ENCODE results near the gene MBNL3.
"Not testable (repeated sequence)": the region's sequence is repeated elsewhere in the genome, so short reads cannot be mapped to it uniquely, and the experiment has no call there.

Gene MBNL3

DNA sequence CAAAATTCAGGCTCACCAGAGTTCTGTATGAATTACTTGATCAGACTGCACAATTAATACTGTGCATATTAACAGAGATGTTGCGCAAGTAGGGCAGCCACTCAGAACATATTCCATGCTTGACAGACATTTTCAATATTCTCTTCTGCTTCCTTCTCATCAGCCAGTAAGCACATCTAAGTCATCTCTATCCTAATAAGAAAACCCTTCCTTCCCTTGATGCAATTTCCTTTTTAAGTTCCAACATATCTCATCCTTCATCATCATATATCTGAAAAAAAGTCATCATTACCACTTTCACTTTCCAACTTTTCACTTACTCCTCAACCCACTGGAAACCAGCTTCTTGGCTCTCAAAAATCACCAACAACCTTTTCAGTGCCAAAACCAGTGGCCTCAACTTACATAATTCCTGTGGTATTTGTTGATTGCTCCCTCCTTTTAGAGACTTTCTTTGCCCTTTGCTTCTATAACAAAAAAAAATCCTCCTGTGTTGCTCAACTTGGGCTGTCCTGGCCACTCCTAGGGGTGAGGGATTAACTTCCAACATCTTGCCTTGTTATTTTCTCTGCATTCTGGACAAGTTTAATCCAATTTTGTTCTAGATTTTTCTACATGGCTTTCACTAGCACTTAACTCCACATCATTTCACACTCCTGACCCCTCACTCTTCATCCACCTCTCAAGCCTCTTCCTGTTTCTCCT lies 14.1 kb downstream of the MBNL3 start:
- no peak for DNase-seq (ENCODE audit: low read depth)

DNA sequence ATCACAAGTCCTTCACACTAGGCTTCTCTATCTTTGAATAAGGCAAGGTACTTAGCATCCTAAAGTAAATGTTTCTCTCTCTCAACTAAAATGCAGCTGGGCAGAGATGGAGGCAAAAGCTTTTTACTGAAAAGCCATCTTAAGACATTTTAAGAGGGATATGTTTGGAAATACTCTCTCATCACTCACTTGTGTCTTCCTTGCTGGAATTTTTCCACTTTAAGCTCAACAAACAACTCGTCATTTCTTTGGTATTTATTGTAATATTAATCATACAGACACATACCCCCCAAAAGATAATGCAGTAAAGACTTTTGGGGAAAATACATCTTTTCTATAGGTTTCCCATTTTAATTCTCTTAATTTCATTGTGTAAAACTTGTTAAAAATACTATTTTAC lies 16.4 kb downstream of the MBNL3 start:
- DNase-seq (ENCODE audit: low read depth) = no peak

DNA sequence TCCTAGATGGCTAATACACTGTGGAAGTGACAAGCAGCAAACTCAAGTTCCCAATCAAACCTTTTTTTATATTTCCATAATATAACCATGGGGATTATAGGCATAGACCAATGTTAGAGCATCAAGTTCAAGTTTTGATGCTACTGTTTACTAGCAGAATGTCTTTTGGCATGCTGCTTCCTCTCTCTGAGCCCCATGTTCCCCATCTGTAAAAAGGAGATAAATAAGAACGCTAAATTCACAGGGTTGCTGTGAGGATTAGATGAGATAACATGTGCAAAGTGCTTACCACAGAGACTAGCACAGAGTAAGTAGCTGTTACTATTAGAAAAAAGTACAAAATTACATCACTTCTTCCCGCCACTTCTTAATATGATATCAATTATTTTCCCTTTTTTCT lies 18.0 kb downstream of the MBNL3 start:
- no peak for DNase-seq (ENCODE audit: low read depth)

DNA sequence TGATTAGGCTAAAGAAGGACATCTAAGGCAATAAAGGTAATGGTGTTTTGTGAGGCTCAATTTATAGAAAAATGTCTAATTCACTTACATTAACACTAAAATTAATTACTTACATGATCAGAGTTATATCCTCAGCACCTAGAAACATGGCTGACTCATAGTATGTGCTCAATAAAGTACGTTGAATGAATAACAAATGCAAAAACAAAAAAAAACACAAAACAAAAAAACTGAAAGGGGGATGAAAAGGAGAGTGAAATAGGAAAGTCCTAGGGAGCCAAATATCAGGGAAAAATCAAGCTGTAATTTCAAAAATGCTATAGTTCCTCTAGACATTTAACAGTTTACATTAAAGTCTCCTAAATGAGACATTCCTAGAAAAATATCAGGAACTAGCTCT lies 18.7 kb downstream of the MBNL3 start:
- DNase-seq (ENCODE audit: low read depth) = no peak

DNA sequence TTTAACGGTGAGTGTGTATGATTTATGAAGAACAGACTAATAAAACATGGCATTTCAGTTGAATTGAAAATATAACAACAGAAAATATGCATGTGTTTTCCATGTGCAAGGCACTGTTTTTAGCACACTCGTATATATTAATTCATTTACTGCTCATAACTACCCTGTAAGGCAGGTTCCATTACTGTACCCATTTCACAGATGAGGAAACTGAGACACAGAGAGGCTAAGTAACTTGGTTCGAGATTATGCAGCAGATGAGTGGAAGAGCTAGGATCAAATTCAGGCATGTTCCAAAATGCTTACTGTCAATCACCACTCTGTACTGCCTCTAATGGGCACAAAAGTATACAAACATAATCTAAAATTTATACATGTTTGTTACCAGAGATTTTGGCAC lies 20.4 kb downstream of the MBNL3 start:
- no peak for DNase-seq (ENCODE audit: low read depth)

DNA sequence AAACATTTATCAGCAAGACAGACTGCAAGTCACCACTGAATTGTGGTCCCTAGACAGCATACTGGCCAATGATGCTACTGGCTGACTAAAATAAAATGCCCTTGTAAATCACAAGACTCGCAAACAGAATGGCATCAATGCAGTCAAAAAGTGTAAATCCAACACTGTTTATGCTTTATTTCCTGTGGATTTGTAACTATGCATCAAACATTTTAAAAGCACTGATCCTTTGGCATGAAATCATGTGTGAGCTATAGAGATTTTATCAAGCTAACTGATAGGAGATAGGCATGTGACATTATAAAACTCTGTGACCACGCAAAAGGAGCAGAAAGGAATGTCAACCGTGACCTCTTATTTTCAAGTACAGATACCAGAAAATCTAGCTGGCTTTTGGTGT lies 20.8 kb downstream of the MBNL3 start:
- DNase-seq (ENCODE audit: low read depth) = no peak

DNA sequence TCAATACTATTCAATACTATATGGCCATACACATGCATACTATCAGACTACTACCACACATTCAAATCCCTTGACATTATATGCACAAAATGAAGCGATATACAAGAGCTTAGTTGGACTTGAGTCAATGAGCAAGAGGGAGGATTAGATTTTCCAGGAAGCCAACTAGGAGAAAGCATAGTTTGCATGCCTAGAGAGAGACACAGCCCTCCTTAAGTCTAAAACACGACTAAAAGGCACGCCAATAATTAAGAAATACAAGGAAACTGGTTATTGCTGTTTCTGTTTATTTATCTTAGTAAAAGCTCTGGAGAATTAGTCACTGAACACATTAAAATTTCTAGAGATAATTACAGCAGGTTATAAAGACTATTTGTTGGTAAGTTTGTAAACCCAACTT lies 21.8 kb downstream of the MBNL3 start:
- DNase-seq (ENCODE audit: low read depth) = peak; percentile 32

DNA sequence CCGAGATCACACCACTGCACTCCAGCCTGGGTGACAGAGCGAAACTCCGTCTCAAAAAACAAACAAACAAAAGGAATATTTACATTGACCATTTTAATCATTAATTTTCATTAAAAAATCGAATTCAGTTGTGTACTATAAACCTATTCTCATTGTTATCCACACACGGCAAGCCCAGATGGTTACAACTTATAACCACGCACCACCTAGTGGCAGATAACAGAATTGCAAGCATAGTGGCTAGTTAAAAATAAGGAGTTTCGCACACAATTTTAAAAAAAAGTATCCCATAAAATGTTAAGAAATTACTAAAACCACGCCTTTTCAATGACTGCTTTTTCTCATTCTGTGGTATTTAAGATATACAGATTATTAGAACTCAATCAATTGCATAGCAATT lies 25.4 kb downstream of the MBNL3 start:
- peak; percentile 8 for DNase-seq (ENCODE audit: low read depth)

DNA sequence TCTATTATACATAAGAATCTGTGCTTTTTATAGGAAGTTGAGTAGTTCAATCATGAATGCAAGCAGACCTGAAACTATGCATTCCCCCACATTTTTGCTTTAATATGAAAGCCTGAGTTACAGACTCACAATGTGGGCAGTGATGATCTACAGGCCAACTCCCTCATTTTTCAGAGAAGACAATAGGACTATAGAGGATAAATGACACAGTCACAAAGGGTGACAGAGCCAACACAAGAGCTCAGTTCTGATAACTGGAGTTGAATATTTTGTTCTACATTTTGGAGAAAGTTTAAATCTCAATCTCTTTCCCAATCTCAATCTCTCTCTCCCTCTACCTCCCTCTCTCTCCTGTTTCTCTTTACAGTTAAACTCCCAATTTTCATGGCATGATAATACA lies 27.0 kb downstream of the MBNL3 start:
- no peak for DNase-seq (ENCODE audit: low read depth)

DNA sequence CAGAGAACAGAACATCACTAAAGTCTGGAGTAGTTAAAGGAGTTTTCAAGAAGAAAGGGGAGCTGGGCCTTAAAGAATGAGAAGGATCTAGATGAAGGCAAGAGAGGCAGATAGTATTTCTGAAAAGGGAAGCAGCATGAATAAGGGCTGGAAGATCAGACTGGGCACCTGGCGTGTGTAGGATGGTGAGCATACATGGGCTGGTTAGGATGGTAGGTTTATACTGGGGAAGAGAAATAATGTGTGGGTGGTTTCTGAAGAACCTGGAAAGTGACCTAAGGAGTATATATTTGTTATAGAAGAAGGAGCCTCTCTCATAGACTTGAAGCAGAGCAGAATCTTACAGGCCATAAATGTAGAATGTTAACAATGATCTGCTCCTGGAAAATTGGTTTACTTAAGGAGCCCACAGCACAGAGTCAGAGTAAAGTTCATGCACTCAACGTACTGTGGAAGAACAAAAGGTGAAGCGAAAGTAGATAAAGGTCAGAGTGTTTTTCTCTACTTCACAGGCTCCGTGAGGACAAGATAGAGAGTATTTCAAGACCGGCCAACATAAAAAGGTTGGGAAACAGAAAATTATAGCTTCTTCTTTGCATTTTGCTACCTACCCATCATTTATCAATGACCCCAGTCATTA lies 35.8 kb downstream of the MBNL3 start:
- DNase-seq (ENCODE audit: low read depth) = no peak

DNA sequence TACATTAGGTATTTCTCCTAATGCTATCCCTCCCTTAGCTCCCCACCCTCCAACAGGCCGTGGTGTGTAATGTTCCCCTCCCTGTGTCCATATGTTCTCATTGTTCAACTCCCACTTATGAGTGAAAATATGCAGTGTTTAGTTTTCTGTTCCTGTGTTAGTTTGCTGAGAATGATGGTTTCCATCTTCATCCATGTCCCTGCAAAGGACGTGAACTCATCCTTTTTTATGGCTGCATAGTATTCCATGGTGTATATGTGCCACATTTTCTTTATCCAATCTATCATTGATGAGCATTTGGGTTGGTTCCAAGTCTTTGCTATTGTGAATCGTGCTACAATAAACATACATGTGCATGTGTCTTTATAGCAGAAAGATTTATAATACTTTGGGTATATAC lies 42.9 kb downstream of the MBNL3 start:
- DNase-seq (ENCODE audit: low read depth) = not testable (repeated sequence)

DNA sequence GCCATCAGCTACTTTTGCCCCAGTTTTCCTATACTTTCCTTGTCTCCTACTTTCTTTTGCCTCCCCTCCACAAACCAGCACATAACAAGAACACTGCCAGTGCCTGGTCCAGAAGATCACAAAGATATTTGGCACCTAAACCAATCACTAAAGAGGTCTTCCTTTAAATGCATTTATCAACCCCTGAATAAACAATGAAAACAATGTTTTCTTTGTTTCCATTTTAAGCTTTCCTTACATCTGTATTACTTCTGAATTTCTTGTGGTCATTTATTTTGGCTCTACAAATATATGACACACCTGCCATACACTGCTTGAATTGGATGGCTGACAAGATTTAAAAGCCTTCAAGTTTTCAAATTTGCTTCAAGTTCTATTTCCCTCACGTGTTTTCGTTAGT lies 43.9 kb downstream of the MBNL3 start:
- no peak for DNase-seq (ENCODE audit: low read depth)

DNA sequence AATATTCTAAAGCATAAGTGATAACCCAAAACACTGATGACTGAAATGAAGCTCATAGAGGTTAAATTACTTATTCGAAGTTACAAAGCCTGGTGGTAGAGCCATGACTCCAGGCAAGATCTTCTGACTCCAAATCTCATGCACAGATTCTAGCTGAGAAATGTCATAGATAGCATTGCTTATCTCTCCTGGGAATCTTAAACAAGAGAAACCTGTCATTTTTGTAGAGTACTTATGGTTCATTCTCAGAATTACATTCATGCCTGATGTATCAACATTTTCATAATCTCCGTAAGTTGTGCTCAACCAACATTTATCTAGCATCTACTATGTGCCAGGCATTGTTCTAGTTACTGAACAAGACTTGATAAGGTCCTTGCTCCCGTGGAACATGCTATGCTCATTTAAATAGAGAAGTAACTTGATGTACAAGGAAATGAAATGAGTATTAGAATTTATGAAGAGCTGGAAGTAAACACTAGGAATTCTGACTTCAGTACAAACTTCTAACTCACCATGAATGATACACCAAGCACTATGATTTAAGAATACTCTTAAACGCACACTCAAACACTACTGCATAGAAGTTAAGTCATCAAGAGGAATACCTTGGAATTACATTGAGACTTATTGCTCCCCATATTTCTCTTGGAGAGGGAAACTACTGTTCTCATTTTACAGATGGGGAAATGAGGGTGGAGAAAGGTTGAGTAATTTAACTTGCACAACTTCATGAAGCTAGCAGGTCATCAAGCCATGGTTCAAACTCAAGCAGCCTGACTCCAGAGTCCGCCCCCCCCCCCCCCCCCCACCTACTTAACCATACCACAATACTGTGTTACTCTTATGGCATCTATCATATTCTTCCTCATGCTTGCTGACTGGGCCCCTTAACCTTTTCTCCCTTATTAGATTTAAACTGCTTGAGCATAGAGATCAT lies 45.4 kb downstream of the MBNL3 start:
- DNase-seq (ENCODE audit: low read depth) = no peak

DNA sequence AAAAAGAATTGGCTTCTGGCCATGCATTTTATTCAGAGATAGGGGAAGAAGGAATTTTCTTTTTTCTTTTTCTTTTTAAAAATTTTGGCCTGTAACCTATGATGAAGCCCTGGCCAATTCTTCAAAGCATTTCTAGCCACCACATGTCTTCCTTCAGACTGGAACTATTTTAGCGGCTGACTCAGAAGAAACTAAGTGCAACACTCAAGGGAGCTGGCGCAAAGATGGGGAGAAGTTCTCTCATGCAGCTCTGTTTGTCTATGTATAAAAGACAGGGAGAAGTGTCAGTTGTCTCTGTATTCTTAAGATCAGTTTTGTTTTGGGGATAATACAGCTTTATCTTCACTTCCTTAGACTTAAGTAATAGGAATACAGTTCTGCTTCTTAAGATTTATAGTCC lies 46.1 kb downstream of the MBNL3 start:
- no peak for DNase-seq (ENCODE audit: low read depth)

DNA sequence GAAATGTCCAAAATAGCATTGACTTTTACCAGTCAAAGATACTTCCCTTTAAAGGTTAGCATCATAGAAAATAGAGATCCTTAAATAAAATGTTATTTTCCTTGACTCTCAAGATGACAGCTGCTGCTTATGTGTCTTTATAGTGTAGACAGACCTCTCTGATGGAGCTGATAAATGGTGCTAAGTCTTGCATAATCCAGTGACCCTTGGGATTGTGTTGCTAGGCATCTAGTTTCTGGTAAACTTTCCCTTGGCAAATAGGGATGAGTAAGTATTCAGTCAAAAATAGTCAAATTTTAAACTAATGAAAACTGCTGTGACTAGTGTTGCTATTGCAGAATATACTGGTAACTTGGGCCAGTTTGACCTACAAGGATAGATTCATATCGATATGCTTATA lies 53.6 kb downstream of the MBNL3 start:
- DNase-seq (ENCODE audit: low read depth) = peak; percentile 0

DNA sequence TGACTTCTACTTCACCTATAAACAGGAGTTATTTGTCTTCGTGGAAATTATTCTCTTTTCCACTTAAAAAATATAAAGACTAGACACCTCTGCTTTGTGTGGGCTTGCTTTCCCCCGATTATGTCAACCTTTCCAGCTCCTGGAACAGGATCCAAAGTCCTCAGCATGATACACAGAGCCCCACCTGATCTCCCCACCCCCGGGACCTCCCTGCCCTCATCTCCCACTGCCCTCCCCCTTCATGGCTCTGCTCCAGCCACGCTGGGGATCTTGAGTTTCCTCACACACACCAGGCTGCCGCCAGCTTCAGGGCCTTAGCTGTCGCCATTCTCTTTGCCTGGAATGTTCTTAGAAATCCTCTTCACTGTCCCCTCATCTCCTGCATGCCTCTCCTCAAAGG lies 55.3 kb downstream of the MBNL3 start:
- no peak for DNase-seq (ENCODE audit: low read depth)

DNA sequence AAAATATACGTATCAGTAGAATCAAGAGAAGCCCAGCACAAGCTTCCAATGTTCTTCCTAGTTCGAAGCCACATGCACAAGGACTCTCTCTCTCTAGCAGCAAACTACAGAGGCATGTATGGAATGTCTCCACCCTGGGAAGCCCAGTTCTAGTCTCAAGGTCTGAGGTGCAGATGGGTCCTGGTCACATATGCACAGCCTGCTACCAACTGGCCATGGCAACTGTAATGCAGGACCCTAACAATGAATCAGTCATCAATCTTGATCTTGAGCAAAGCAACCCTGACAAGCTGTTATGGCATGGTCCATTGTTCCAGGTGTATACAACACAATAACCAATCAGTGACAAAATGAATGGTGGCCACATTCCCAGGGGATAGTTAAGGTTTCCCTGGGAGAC lies 55.8 kb downstream of the MBNL3 start:
- DNase-seq (ENCODE audit: low read depth) = peak; percentile 0

DNA sequence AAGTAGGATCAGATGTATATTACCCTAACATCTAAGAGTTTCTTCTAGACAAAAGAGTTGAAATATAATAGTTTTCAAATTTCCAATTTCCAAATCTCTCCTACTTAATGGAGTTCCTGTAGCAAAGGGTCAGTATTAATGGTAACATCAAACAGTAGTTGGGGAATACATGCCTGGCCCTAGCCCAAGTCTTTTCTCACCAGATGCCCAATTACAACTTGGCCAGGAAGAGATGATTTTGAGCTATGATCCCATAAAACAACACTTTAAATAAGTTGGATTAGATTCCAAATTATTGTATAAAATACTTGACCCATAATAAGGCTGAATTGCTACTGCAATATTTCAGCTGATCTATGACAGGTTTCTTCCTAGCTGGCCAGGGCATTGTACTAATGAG lies 59.9 kb downstream of the MBNL3 start:
- no peak for DNase-seq (ENCODE audit: low read depth)

DNA sequence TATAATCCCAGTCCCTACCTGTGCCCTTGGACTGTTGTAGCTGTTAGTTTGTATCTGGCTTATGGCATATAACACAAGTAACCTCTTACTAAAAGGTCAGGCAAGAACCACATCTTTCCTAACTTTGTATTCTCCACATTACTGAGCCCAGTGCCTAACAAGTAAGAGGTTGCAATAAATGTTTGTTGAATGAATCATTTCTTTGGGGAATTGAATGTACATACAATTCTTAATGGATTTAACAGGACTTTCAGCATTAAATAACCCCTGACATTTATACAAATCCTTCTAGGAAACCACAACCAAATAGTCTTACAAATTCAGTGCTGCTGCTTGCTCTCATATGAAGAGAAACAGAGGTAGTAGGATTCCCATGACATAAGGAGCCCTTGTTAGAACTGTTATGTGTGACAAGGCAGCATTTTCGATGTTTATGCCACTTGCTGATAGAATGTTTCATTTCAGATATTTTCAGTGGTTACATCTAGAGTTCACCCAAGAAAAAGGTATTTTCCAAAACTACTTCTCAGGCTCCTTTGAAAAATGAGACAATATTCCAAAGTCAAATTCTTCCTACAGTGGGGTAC lies 62.0 kb downstream of the MBNL3 start:
- peak; percentile 36 for DNase-seq (ENCODE audit: low read depth)

DNA sequence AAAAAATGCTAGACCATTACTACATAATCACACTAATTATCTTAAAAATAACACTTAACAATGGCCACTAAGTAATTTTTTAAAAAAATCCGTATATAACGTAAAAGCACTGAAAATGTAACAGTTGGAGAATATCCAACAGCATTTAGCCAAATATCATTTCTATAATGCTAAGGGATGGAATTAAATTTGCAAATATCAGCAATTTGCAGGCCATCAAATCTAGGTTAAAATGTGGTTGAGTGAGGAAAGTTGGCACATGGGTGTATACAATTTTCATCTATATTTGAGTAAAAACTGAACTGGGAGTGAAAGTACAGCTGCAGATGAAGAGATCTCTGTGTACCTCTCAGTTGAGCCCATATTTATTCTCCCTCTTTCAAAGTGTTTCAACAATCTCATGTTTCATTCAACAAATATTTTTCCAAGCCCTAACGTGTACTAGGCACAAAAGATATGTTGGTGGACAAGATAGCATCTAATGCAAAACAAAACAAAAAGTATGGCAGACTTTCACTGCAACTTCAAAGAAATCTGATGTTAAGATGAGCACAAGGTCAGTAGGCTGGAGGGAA lies 63.0 kb downstream of the MBNL3 start:
- no peak for DNase-seq (ENCODE audit: low read depth)

DNA sequence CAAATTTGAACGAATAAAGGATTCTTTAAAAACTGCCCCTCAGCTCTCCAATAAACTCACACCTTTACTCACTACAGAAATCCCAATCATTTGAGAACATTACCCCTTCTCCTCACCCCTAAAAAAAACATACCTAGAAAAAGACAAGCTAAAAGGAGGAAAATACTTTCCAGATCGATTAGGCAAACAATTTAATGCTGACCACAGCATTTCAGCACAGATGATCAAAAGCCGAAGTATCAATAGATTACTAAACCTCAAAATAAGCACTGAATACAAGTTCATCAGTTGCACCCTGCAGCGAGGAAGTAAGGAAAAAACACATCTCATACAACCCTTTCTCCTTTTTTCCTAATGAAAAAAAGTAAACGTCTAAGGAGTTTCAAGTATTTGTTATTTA lies 65.5 kb downstream of the MBNL3 start:
- no peak for DNase-seq (ENCODE audit: low read depth)

DNA sequence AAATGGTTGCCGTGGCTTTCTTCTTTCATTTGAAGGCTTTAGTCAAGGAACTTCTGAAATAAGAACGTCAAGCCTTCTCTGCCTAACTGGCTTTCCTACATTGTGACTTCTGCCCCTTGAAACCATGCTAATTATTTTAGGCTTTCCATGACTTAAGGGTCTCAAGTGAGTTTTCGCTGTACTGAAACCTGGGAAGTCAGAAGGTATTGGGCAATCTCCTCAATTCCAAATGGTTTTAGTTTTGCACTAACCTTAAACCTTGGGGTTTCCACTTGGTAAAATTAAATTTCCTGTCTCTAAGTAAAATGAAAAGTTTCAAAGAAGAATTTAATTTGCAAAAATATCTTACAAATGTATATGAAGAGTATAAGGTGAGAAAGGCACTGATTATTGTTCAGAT lies 73.8 kb downstream of the MBNL3 start:
- no peak for DNase-seq (ENCODE audit: low read depth)

All from EH (cell line).